ENCODE data around the gene ABTB2. TPM values are rescaled to one million over a fixed set of nuclear protein-coding genes. Genes with fewer than 3 reads are reported as not detected.

Gene ABTB2
- total and polyA plus RNA-seq, 2 experiments from 2014 or later = 8.7 to 9.9 TPM

DNA sequence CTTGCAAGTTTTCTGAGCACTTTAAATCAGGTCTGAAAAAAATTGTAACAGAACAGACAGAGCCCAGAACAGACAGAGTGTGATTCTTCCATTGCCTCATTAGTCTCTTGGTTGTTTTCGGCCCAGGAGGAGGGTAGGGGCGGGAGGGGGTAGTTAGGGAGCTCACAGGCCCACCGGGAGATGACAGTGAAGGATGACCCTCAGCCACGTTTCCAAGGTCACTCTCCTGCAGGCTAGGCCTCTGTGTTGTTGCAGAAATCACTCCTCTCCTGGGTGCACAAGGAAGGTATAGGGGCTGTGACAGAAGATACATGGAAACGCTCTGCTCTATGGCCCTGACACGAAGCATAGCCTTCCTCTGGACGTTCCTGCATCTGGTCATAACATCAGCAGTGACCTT is 69.3 kb downstream of the ABTB2 start:
- Histone ChIP-seq H2AFZ (no peak overlapping the region), H3K9me2 (ENCODE audit: insufficient read depth) (no peaks in the 10 kb centered on the region), H3K4me2 (ENCODE audit: unreplicated experiment) (no peak overlapping the region), H3F3A (ENCODE audit: insufficient read depth) (no peaks in the 10 kb centered on the region), H3K9me3 (ENCODE audit: low read depth) (no peaks in the 10 kb centered on the region), H3K4me1 (ENCODE audit: insufficient read depth) (no peaks in the 10 kb centered on the region), H3K27ac (no peak overlapping the region), H3K9ac (no peak overlapping the region), H3K79me2 (ENCODE audit: insufficient read depth) (peaks cover 46% of the 10 kb centered on the region), H3K4me3 (no peak overlapping the region), H3K27me3 (replicated peaks; ENCODE audit: insufficient read depth) (no peaks in the 10 kb centered on the region), H4K20me1 (ENCODE audit: insufficient read depth) (no peaks in the 10 kb centered on the region; the same call in 1 of the 2 replicates), H3K36me3 (ENCODE audit: low read depth) (no peaks in the 10 kb centered on the region)
- in situ Hi-C loops (cut with MboI) = no loop called here
- DNase-seq = no peak
- TF ChIP-seq EZH2 (IDR thresholded peaks at IDR 0.05; ENCODE audit: insufficient read depth, poor library complexity, severe bottlenecking) (no peak), EZH2phosphoT487 (IDR thresholded peaks at IDR 0.05; ENCODE audit: insufficient read depth, low read depth) (no peak)
- WGBS, 2 experiments (ENCODE audit: low coverage in 1 of 2, low lambda C conversion rate in 2 of 2, missing lambda C conversion rate in 2 of 2) = 65 to 68% methylated on average over 7 of the region's 7 CpGs

DNA sequence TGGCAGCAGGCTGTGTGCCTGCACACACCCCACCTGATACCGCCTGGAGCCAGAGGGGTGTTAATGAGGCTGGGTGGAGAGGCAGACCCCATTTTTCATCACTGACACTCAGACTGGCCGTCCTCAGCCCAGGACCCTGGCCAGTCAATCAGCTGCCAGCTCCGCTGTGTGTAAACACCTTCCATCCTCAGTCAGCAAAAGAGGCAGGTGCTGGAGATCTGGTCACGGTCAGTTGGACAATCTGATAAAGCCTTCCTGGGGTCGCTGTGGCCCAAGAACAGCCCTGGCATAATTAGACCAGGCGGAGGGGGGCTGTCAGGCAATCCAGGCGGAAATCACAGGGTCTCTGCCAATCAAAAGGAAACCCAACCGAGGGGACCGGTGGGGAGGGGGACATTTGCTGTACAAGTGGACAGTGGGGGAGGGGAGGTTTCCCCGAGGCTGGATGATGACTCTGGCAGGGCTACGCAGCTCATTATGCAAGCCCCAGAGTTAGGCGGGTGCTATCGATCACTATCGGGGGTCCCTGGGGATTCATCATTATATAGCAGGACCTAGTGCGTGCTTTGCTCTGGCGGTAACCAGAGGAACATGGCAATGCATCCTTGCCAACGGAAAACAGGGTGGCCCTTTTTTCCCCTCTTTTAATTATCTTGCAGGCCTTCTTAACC is 72.9 kb downstream of the ABTB2 start:
- Histone ChIP-seq H3K9me3 (ENCODE audit: low read depth) (no peaks in the 10 kb centered on the region), H3K9ac (no peak overlapping the region), H3K79me2 (ENCODE audit: insufficient read depth) (peaks cover 19% of the 10 kb centered on the region; the same call in 1 of the 2 replicates), H3K4me3 (no peak overlapping the region), H3K4me1 (ENCODE audit: insufficient read depth) (peaks cover 14% of the 10 kb centered on the region), H2AFZ (no peak overlapping the region), H3F3A (ENCODE audit: insufficient read depth) (peaks cover 5% of the 10 kb centered on the region), H3K36me3 (ENCODE audit: low read depth) (no peaks in the 10 kb centered on the region), H3K27ac (no peak overlapping the region), H3K27me3 (replicated peaks; ENCODE audit: insufficient read depth) (no peaks in the 10 kb centered on the region), H3K4me2 (ENCODE audit: unreplicated experiment) (no peak overlapping the region), H3K9me2 (ENCODE audit: insufficient read depth) (no peaks in the 10 kb centered on the region), H4K20me1 (ENCODE audit: insufficient read depth) (no peaks in the 10 kb centered on the region)
- WGBS, 2 experiments (ENCODE audit: low coverage in 1 of 2, low lambda C conversion rate in 2 of 2, missing lambda C conversion rate in 2 of 2) = 91 to 92% methylated on average over 17 of the region's 17 CpGs
- TF ChIP-seq EZH2 (IDR thresholded peaks at IDR 0.05; ENCODE audit: insufficient read depth, poor library complexity, severe bottlenecking) (no peak), EZH2phosphoT487 (IDR thresholded peaks at IDR 0.05; ENCODE audit: insufficient read depth, low read depth) (no peak)
- in situ Hi-C loops (cut with MboI) = no loop called here
- no peak for DNase-seq

DNA sequence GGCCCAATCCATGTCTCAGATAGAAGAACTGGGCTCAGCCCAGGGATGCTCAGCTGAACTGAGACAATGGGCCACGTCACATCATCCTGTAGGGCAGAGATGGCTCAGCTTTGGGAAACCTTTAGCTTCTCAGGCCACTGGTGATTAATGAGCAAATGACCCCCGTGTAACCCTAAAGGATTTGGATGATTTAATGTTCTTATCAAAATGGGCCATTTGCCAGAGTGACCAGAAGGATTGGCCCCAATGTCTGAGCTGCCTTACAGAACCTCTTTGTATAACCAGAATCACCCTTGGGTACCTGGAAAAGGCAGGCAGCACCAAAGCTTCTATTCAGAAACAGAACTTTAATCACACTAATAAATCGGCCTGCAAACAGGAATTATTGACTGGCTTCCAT is 73.7 kb downstream of the ABTB2 start:
- Histone ChIP-seq H3K4me2 (ENCODE audit: unreplicated experiment) (no peak overlapping the region), H3F3A (ENCODE audit: insufficient read depth) (peaks cover 5% of the 10 kb centered on the region), H3K9ac (no peak overlapping the region), H2AFZ (no peak overlapping the region), H4K20me1 (ENCODE audit: insufficient read depth) (no peaks in the 10 kb centered on the region), H3K4me3 (no peak overlapping the region), H3K4me1 (ENCODE audit: insufficient read depth) (peaks cover 14% of the 10 kb centered on the region), H3K9me3 (ENCODE audit: low read depth) (no peaks in the 10 kb centered on the region), H3K27ac (no peak overlapping the region), H3K36me3 (ENCODE audit: low read depth) (no peaks in the 10 kb centered on the region), H3K79me2 (ENCODE audit: insufficient read depth) (peaks cover 11% of the 10 kb centered on the region; the same call in 1 of the 2 replicates), H3K27me3 (replicated peaks; ENCODE audit: insufficient read depth) (no peaks in the 10 kb centered on the region), H3K9me2 (ENCODE audit: insufficient read depth) (no peaks in the 10 kb centered on the region)
- in situ Hi-C loops (cut with MboI) = no loop called here
- no peak for DNase-seq
- WGBS, 2 experiments (ENCODE audit: low coverage in 1 of 2, low lambda C conversion rate in 2 of 2, missing lambda C conversion rate in 2 of 2) = 73 to 82% methylated on average over 3 of the region's 3 CpGs
- TF ChIP-seq EZH2 (IDR thresholded peaks at IDR 0.05; ENCODE audit: insufficient read depth, poor library complexity, severe bottlenecking) = no peak
- TF ChIP-seq EZH2phosphoT487 (IDR thresholded peaks at IDR 0.05; ENCODE audit: insufficient read depth, low read depth) = no peak

DNA sequence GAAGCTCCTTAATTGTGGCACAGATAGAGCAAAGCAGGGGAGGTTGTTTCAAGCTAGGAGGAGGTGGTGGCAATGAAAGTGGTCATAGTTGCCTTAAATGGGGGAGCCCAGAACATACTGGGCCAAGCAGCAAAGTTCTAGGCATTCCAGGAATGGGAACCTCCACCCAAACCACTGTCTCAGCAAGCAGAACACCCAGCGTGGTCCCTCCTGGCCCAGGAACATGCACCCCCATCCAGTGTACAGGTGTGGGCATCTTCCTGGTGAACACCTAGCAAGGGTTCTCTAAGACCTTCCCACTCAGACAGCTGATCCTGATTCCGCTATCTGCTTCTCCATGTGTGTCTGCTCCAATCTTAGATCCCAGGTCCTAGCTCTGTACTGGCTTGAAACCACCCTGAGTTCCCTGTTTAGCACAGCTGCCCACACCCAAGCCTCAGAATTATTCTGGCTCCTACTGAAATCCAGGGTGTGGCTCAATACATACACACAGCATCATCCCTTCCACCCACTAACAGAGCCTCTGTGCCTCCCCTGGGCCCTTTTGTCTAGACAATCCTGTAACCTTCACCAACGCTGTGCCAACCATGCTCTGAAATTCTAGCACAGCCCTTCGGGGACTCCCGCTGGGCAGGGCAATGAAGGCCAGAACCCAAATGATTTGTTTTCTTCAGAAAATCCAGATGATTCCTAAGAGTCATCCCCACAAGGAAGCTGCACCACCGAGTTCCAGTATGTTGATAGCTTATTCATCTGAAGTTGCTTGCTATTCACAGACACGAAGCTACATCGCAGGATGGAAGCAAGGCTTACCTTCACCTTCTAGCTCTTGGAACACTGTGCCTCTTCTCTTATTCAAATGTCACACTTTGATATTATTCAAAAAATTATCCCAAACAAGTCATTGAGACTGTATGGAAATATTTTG is 76.6 kb downstream of the ABTB2 start:
- H3K36me3 ChIP-seq (ENCODE audit: low read depth) = no peaks in the 10 kb centered on the region
- H3K79me2 ChIP-seq (ENCODE audit: insufficient read depth) = peaks cover 2% of the 10 kb centered on the region
- H3K9ac ChIP-seq = no peak overlapping the region; the same call in 1 of the 2 replicates
- 53 to 60% methylated on average over 8 of the region's 8 CpGs for WGBS, 2 experiments (ENCODE audit: low coverage in 1 of 2, low lambda C conversion rate in 2 of 2, missing lambda C conversion rate in 2 of 2)
- H2AFZ ChIP-seq = no peak overlapping the region
- H3K27me3 ChIP-seq (replicated peaks; ENCODE audit: insufficient read depth) = no peaks in the 10 kb centered on the region
- no peak overlapping the region for H3K4me3 ChIP-seq
- no peaks in the 10 kb centered on the region for H3K9me2 ChIP-seq (ENCODE audit: insufficient read depth)
- H4K20me1 ChIP-seq (ENCODE audit: insufficient read depth) = no peaks in the 10 kb centered on the region
- peaks cover 14% of the 10 kb centered on the region for H3K4me1 ChIP-seq (ENCODE audit: insufficient read depth)
- peak overlapping the region; percentile 59 for H3K27ac ChIP-seq
- no peak for TF ChIP-seq EZH2phosphoT487 (IDR thresholded peaks at IDR 0.05; ENCODE audit: insufficient read depth, low read depth)
- TF ChIP-seq EZH2 (IDR thresholded peaks at IDR 0.05; ENCODE audit: insufficient read depth, poor library complexity, severe bottlenecking) = no peak
- H3F3A ChIP-seq (ENCODE audit: insufficient read depth) = peaks cover 5% of the 10 kb centered on the region
- in situ Hi-C loops (cut with MboI) = no loop called here
- peak; percentile 78 for DNase-seq
- no peaks in the 10 kb centered on the region for H3K9me3 ChIP-seq (ENCODE audit: low read depth)
- H3K4me2 ChIP-seq (ENCODE audit: unreplicated experiment) = peak overlapping the region; percentile 12

Measured in GM23248 (cell line).